SK-N-SH (cell line): ENCODE results near the gene KIAA0040.

Experiments
- NFIC ChIP-seq: IDR thresholded peaks from 2 replicates; pipeline ENCODE4 v1.4.0; 2012; ENCODE audit warnings: borderline replicate concordance
- POLR2AphosphoS5 ChIP-seq: IDR thresholded peaks from 2 replicates; pipeline ENCODE4 v1.6.1; 2012; ENCODE audit warnings: low read depth, low read length

DNA sequence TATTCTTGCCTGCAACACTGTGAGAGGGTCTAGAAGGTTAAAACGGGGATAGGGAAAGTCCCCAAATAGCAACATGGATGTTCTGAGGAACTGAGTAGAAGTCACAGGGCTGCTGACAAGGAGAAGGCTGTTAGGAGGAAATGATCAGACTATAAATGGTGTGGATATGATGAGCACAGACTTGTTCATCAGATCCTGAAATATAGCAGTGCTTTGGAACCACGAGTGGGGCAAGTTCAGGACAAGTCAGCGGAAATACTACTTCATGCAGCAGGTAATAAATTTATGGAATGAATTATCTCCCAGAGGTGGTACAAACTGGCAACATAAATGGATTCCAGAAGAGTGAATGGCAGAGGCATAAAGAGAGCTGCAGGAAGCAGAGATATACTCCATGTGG lies 3.2 kb upstream of the KIAA0040 start:
- TF ChIP-seq POLR2AphosphoS5 = no peak
- no peak for TF ChIP-seq NFIC
